Heart left ventricle (tissue), 16 donors: ENCODE measurements around the gene BMPR1B. TPM values are rescaled to one million over a fixed set of nuclear protein-coding genes. Genes with fewer than 3 reads are reported as not detected.
"Not testable (repeated sequence)": the region's sequence is repeated elsewhere in the genome, so short reads cannot be mapped to it uniquely, and the experiment has no call there.

Experiments
- ATAC-seq, 4 donors: fragments of 200-7000 bp; cut with Tn5 transposase; one replicate each; pipeline ENCODE4 v1.9.1; 2020 to 2022; ENCODE audit warnings: moderate library complexity in 4 of 4, mild to moderate bottlenecking in 3 of 4, moderate number of reproducible peaks in 1 of 4
- DNase-seq, 5 donors: peaks; one replicate each; pipeline ENCODE4 v3.0.0-alpha.2; 2020
- H3K27ac ChIP-seq, 12 donors: fragments of 200-600 bp; sonication (generic) in 4 of 12; one replicate each; pipeline versions ENCODE4 v1.5.0 to v1.8.0; 2016 to 2022; ENCODE audit warnings: mild to moderate bottlenecking in 2 of 12
- H3K27me3 ChIP-seq, 9 donors: fragments of 200-600 bp; sonication (generic) in 2 of 9; one replicate each; pipeline versions ENCODE4 v1.5.1 to v1.8.0; 2016 to 2022; ENCODE audit warnings: mild to moderate bottlenecking in 3 of 9
- H3K36me3 ChIP-seq, 9 donors: fragments of 200-600 bp; sonication (generic) in 2 of 9; one replicate each; pipeline versions ENCODE4 v1.5.0 to v1.8.0; 2018 to 2022; ENCODE audit warnings: mild to moderate bottlenecking in 2 of 9
- H3K4me1 ChIP-seq, 12 donors: fragments of 200-600 bp; sonication (generic) in 4 of 12; one replicate each; pipeline versions ENCODE4 v1.5.0 to v1.8.0; 2016 to 2022; ENCODE audit warnings: mild to moderate bottlenecking in 3 of 12
- H3K4me3 ChIP-seq, 12 donors: fragments of 200-600 bp; sonication (generic) in 4 of 12; one replicate each; pipeline versions ENCODE4 v1.5.0 to v1.8.0; 2017 to 2022; ENCODE audit warnings: mild to moderate bottlenecking in 9 of 12, moderate library complexity in 4 of 12
- H3K9me3 ChIP-seq, 12 donors: fragments of 200-600 bp; sonication (generic) in 4 of 12; one replicate each; pipeline versions ENCODE4 v1.5.0 to v1.8.0; 2016 to 2022; ENCODE audit warnings: mild to moderate bottlenecking in 1 of 12
- POLR2A ChIP-seq, 2 donors: fragments of 450-650 bp; IDR thresholded peaks; one replicate each; pipeline ENCODE4 v1.6.1; 2017; ENCODE audit warnings: antibody characterized with exemption in 2 of 2, mild to moderate bottlenecking in 2 of 2, moderate library complexity in 2 of 2
- WGBS, 4 donors: extraction: QIAGEN DNeasy Blood & Tissue Kit in 2 of 4; methylation state at CpG; one replicate each; pipeline versions ENCODE4 v1.1.5 to v1.1.7; 2013 to 2018; 5-methylcytosine and 5-hydroxymethylcytosine counted together
- intact Hi-C, 10 donors: fragments of 100-400 bp; cut with DNase I; formaldehyde crosslinking; loops; one replicate each; pipeline versions ENCODE4 v1.11.1 to v1.14.2; 2022
- polyA plus RNA-seq, 2 donors: library from polyadenylated mRNA; stranded (reverse); fragments of 200-250 nt; gene quantifications; one replicate each; pipeline ENCODE4 v1.2.3, GENCODE V29; 2013
- total RNA-seq, 9 donors: library from RNA; depleted of rRNA in 2 of 9; stranded (reverse); fragments of >200 nt in 2 of 9; fragmentation: NEBNext Ultra II Directional in 3 of 9; extraction: Animal tissue kit (Norgen Biotek cat#: 25700) in 3 of 9; gene quantifications; one replicate each; pipeline versions ENCODE4 v1.1.0 to v1.2.4, GENCODE V29; 2016 to 2023
- TF ChIP-seq, protein P1 (sequence below), 12 donors: fragments of 200-600 bp; sonication (generic) in 4 of 12; IDR thresholded peaks; one replicate each; pipeline versions ENCODE4 v1.5.0 to v1.8.0; 2018 to 2022; ENCODE audit warnings: antibody characterized with exemption in 12 of 12, mild to moderate bottlenecking in 5 of 12
- donor health status: ischemic (EF 13 %, LVEDD 7.1; RV severe dilation, severe dysfunction).
- donor health status: healthy with polysubstance abuse.
- donor health status: DM: no; HTN: yes; CAD: no.
- donor health status: DM: no; HTN: no; CAD: no.
- donor health status: ischemic (EF 25% LVEDD 6.9; RV normal size, moderate dysfunction).
- donor health status: ischemic (EF 25% LVEDD 5.7; RV mildly dilated, moderate dysfunction).
- donor health status: healthy.
- donor health status: DM: yes; HTN: yes; CAD: no.
- donor health status: ischemic (EF 35%, LVEDD 5.7; RV mildly dilated, moderate dysfunction).
- donor health status: nonischemic (EF 11% LVEDD 7.7; RV severe dilation, severe dysfunction).
- donor health status: DM: yes; HTN: yes; CAD: no.
- donor health status: PGD.
- donor health status: ischemic (EF 29% LVEDD 5.4; RV normal size, mild dysfunction).
- donor health status: nonischemic (EF 23%, LVEDD 6.1; RV moderate dilation, normal function).

The BMPR1B gene
- total and polyA plus RNA-seq, 11 donors = 0.29 to 7.6 (median 3.8) TPM

DNA sequence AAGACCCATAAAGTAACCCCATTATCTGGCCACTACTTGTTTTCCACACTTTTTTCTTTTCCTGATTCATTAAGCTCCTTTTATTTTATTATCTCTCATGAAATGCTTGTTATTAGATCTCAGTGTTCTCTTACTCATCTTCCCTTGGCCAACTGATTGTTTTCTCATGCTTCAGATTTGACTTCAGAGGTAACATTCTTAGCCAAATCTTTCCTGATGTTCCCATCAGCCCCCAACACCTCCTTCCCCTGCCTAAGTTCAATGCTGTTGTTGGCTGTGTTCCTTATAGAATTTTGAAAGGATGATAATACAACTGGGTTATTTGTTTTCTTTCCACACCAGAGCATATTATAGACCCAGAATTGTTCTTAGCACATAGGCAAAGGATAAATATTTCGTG, 75.6 kb downstream of the BMPR1B start:
- WGBS, 4 donors = 74 to 86% (median 81%) methylated on average over 1 of the region's 1 CpG
- ATAC-seq (no peak), DNase-seq (no peak)
- no peak overlapping the region for H3K4me3 ChIP-seq
- H3K27me3 ChIP-seq = no peaks in the 10 kb centered on the region
- H3K36me3 ChIP-seq = no peaks in the 10 kb centered on the region
- no peaks in the 10 kb centered on the region for H3K9me3 ChIP-seq
- no peak for TF ChIP-seq POLR2A (IDR thresholded peaks at IDR 0.05)
- TF ChIP-seq, protein P1, sequence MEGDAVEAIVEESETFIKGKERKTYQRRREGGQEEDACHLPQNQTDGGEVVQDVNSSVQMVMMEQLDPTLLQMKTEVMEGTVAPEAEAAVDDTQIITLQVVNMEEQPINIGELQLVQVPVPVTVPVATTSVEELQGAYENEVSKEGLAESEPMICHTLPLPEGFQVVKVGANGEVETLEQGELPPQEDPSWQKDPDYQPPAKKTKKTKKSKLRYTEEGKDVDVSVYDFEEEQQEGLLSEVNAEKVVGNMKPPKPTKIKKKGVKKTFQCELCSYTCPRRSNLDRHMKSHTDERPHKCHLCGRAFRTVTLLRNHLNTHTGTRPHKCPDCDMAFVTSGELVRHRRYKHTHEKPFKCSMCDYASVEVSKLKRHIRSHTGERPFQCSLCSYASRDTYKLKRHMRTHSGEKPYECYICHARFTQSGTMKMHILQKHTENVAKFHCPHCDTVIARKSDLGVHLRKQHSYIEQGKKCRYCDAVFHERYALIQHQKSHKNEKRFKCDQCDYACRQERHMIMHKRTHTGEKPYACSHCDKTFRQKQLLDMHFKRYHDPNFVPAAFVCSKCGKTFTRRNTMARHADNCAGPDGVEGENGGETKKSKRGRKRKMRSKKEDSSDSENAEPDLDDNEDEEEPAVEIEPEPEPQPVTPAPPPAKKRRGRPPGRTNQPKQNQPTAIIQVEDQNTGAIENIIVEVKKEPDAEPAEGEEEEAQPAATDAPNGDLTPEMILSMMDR (IDR thresholded peaks at IDR 0.05) = no peak
- intact Hi-C loops = no loop called here
- H3K4me1 ChIP-seq = no peaks in the 10 kb centered on the region
- no peak overlapping the region for H3K27ac ChIP-seq

DNA sequence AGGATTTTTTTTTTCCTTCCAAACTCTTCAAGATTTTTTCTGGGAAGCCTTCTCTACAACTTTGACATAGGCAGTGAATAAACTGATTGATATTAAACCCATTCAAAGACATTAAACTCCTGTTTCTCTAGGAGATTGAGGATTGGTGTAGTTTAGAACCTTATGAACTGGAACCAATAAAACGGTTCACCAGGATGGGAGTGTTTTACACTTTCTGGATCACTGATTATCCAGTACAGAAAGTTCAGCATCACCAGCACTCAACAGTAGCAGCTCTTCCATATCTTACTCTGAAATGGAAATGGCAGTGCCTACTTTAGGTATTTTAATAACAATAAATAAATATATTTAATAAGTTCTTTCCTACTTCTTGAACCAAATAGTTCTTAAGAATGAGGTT, 76.7 kb downstream of the BMPR1B start:
- Histone ChIP-seq H3K27me3 (no peaks in the 10 kb centered on the region), H3K9me3 (no peaks in the 10 kb centered on the region), H3K4me1 (no peaks in the 10 kb centered on the region), H3K36me3 (no peaks in the 10 kb centered on the region), H3K4me3 (no peak overlapping the region), H3K27ac (no peak overlapping the region)
- ATAC-seq = no peak
- intact Hi-C loops = no loop called here
- WGBS, 4 donors = 79 to 88% (median 83%) methylated on average over 1 of the region's 1 CpG
- no peak for DNase-seq
- TF ChIP-seq, protein P1 (IDR thresholded peaks at IDR 0.05) = no peak
- no peak for TF ChIP-seq POLR2A (IDR thresholded peaks at IDR 0.05)

DNA sequence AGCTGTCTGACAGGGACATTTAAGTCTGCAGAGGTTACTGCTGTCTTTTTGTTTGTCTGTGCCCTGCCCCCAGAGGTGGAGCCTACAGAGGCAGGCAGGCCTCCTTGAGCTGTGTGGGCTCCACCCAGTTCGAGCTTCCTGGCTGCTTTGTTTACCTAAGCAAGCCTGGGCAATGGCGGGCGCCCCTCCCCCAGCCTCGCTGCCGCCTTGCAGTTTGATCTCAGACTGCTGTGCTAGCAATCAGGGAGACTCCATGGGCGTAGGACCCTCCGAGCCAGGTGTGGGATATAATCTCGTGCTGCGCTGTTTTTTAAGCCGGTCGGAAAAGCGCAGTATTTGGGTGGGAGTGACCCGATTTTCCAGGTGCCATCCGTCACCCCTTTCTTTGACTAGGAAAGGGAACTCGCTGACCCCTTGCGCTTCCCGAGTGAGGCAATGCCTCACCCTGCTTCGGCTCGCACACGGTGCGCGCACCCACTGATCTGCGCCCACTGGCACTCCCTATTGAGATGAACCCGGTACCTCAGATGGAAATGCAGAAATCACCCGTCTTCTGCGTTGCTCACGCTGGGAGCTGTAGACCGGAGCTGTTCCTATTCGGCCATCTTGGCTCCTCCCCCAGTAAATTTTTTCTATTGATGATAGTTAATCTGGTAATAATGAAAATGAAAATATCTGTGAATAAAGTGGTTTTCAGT, 83.6 kb downstream of the BMPR1B start:
- ATAC-seq, H3K36me3 ChIP-seq: not testable (repeated sequence)
- 87 to 94% (median 89%) methylated on average over 24 to 29 of the region's 29 CpGs for WGBS, 4 donors

DNA sequence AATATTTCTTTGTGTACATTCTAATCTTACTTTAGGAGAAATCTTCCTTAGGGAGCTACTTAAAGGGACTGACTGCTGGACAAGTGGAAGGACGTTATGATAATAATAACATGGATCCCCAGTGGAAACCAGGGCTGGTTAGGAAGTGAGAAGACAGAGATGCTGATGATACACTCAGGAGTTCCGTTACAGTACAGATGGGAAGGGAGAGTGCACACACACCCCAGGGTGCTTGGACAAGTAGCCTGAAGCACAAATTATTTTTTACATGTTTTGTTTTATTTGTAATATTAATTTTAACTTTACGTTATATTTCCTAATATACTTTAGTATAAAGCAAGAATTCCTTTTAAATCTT, 84.1 kb downstream of the BMPR1B start:
- Histone ChIP-seq H3K27me3 (no peaks in the 10 kb centered on the region), H3K27ac (no peak overlapping the region), H3K36me3 (no peaks in the 10 kb centered on the region), H3K9me3 (peaks cover 0 to 10% (median 0%) of the 10 kb centered on the region in 12 donors), H3K4me1 (no peaks in the 10 kb centered on the region), H3K4me3 (no peak overlapping the region)
- DNase-seq (no peak), ATAC-seq (no peak)
- intact Hi-C loops = no loop called here
- TF ChIP-seq POLR2A (IDR thresholded peaks at IDR 0.05) = no peak
- TF ChIP-seq, protein P1 (IDR thresholded peaks at IDR 0.05) = no peak
- 26 to 76% (median 65%) methylated on average over 3 of the region's 3 CpGs for WGBS, 4 donors

More for the DNA sequence above, 83.6 kb downstream of the BMPR1B start:
- DNase-seq, H3K4me3 ChIP-seq, H3K9me3 ChIP-seq, H3K27me3 ChIP-seq, H3K27ac ChIP-seq, intact Hi-C loops, H3K4me1 ChIP-seq: not testable (repeated sequence)

DNA sequence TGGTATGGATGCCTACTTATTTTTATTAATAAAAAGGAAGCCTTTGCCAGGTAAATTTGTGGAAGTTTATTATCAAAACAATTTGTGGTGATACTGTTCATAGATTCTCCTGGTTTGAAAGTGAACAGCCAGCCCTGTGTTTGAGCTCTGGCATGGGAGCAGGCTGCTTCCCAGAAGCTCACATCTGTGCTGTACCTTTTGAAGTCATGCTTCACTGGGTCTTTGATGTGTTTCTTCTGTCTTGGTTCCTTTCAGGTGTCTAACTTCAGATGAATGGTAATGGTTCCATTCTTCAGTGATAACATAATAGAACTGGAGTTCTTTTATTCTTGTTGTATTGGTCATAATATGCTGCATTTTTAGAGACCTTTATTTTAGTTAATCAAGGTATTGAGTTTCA, 85.5 kb downstream of the BMPR1B start:
- TF ChIP-seq POLR2A (IDR thresholded peaks at IDR 0.05) = no peak
- TF ChIP-seq, protein P1 (IDR thresholded peaks at IDR 0.05) = no peak
- H3K36me3 ChIP-seq = no peaks in the 10 kb centered on the region
- H3K27me3 ChIP-seq = no peaks in the 10 kb centered on the region
- ATAC-seq (no peak), DNase-seq (no peak)
- no peak overlapping the region for H3K27ac ChIP-seq
- intact Hi-C loops = no loop called here
- peaks cover 0 to 10% (median 0%) of the 10 kb centered on the region in 12 donors for H3K9me3 ChIP-seq
- no peaks in the 10 kb centered on the region for H3K4me1 ChIP-seq
- H3K4me3 ChIP-seq = no peak overlapping the region
